Heart left ventricle (tissue), 16 donors: ENCODE measurements around the gene GPX2. TPM values are rescaled to one million over a fixed set of nuclear protein-coding genes. Genes with fewer than 3 reads are reported as not detected.

Experiments used
- ATAC-seq, 4 donors: fragments of 200-7000 bp; cut with Tn5 transposase; one replicate each; pipeline ENCODE4 v1.9.1; 2020 to 2022; ENCODE audit warnings: moderate library complexity in 4 of 4, mild to moderate bottlenecking in 3 of 4, moderate number of reproducible peaks in 1 of 4
- DNase-seq, 5 donors: peaks; one replicate each; pipeline ENCODE4 v3.0.0-alpha.2; 2020
- H3K27ac ChIP-seq, 12 donors: fragments of 200-600 bp; sonication (generic) in 4 of 12; one replicate each; pipeline versions ENCODE4 v1.5.0 to v1.8.0; 2016 to 2022; ENCODE audit warnings: mild to moderate bottlenecking in 2 of 12
- H3K27me3 ChIP-seq, 9 donors: fragments of 200-600 bp; sonication (generic) in 2 of 9; one replicate each; pipeline versions ENCODE4 v1.5.1 to v1.8.0; 2016 to 2022; ENCODE audit warnings: mild to moderate bottlenecking in 3 of 9
- H3K36me3 ChIP-seq, 9 donors: fragments of 200-600 bp; sonication (generic) in 2 of 9; one replicate each; pipeline versions ENCODE4 v1.5.0 to v1.8.0; 2018 to 2022; ENCODE audit warnings: mild to moderate bottlenecking in 2 of 9
- H3K4me1 ChIP-seq, 12 donors: fragments of 200-600 bp; sonication (generic) in 4 of 12; one replicate each; pipeline versions ENCODE4 v1.5.0 to v1.8.0; 2016 to 2022; ENCODE audit warnings: mild to moderate bottlenecking in 3 of 12
- H3K4me3 ChIP-seq, 12 donors: fragments of 200-600 bp; sonication (generic) in 4 of 12; one replicate each; pipeline versions ENCODE4 v1.5.0 to v1.8.0; 2017 to 2022; ENCODE audit warnings: mild to moderate bottlenecking in 9 of 12, moderate library complexity in 4 of 12
- H3K9me3 ChIP-seq, 12 donors: fragments of 200-600 bp; sonication (generic) in 4 of 12; one replicate each; pipeline versions ENCODE4 v1.5.0 to v1.8.0; 2016 to 2022; ENCODE audit warnings: mild to moderate bottlenecking in 1 of 12
- POLR2A ChIP-seq, 2 donors: fragments of 450-650 bp; IDR thresholded peaks; one replicate each; pipeline ENCODE4 v1.6.1; 2017; ENCODE audit warnings: antibody characterized with exemption in 2 of 2, mild to moderate bottlenecking in 2 of 2, moderate library complexity in 2 of 2
- WGBS, 4 donors: extraction: QIAGEN DNeasy Blood & Tissue Kit in 2 of 4; methylation state at CpG; one replicate each; pipeline versions ENCODE4 v1.1.5 to v1.1.7; 2013 to 2018; 5-methylcytosine and 5-hydroxymethylcytosine counted together
- intact Hi-C, 10 donors: fragments of 100-400 bp; cut with DNase I; formaldehyde crosslinking; loops; one replicate each; pipeline versions ENCODE4 v1.11.1 to v1.14.2; 2022
- polyA plus RNA-seq, 2 donors: library from polyadenylated mRNA; stranded (reverse); fragments of 200-250 nt; gene quantifications; one replicate each; pipeline ENCODE4 v1.2.3, GENCODE V29; 2013
- total RNA-seq, 9 donors: library from RNA; depleted of rRNA in 2 of 9; stranded (reverse); fragments of >200 nt in 2 of 9; fragmentation: NEBNext Ultra II Directional in 3 of 9; extraction: Animal tissue kit (Norgen Biotek cat#: 25700) in 3 of 9; gene quantifications; one replicate each; pipeline versions ENCODE4 v1.1.0 to v1.2.4, GENCODE V29; 2016 to 2023
- TF ChIP-seq, protein P1 (sequence below), 12 donors: fragments of 200-600 bp; sonication (generic) in 4 of 12; IDR thresholded peaks; one replicate each; pipeline versions ENCODE4 v1.5.0 to v1.8.0; 2018 to 2022; ENCODE audit warnings: antibody characterized with exemption in 12 of 12, mild to moderate bottlenecking in 5 of 12
- donor health status: ischemic (EF 13 %, LVEDD 7.1; RV severe dilation, severe dysfunction).
- donor health status: healthy with polysubstance abuse.
- donor health status: DM: no; HTN: yes; CAD: no.
- donor health status: DM: no; HTN: no; CAD: no.
- donor health status: ischemic (EF 25% LVEDD 6.9; RV normal size, moderate dysfunction).
- donor health status: ischemic (EF 25% LVEDD 5.7; RV mildly dilated, moderate dysfunction).
- donor health status: healthy.
- donor health status: DM: yes; HTN: yes; CAD: no.
- donor health status: ischemic (EF 35%, LVEDD 5.7; RV mildly dilated, moderate dysfunction).
- donor health status: nonischemic (EF 11% LVEDD 7.7; RV severe dilation, severe dysfunction).
- donor health status: DM: yes; HTN: yes; CAD: no.
- donor health status: PGD.
- donor health status: ischemic (EF 29% LVEDD 5.4; RV normal size, mild dysfunction).
- donor health status: nonischemic (EF 23%, LVEDD 6.1; RV moderate dilation, normal function).

Gene GPX2
- total and polyA plus RNA-seq, 11 donors, result 0.26 TPM; not detected in 10

DNA sequence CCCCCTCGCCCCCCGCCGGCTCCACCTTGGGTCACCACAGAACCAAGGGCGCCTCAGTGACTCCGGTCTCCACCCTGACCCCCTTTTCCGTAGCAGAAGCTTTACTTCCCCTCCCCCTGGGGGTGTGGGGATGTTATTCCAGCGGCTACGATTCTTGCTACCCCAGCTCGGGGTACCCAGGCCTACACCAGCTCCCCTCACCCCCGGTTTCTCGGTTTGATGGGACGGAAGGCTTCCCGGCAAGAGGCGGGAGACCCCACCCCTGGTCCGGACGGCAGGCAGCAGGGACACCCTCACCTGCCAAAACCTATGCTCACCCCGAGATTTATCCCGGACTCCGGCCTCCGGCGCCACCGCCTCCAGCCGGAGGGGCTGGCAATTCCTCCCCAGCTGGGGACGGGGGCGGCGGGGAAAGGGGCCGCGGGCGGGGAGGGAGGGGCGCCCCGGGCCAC lies 29.0 kb upstream of the GPX2 start:
- WGBS, 4 donors, result 5 to 18% (median 11%) methylated on average over 12 to 31 of the region's 31 CpGs
- TF ChIP-seq POLR2A (IDR thresholded peaks at IDR 0.05), result no peak
- TF ChIP-seq, protein P1, sequence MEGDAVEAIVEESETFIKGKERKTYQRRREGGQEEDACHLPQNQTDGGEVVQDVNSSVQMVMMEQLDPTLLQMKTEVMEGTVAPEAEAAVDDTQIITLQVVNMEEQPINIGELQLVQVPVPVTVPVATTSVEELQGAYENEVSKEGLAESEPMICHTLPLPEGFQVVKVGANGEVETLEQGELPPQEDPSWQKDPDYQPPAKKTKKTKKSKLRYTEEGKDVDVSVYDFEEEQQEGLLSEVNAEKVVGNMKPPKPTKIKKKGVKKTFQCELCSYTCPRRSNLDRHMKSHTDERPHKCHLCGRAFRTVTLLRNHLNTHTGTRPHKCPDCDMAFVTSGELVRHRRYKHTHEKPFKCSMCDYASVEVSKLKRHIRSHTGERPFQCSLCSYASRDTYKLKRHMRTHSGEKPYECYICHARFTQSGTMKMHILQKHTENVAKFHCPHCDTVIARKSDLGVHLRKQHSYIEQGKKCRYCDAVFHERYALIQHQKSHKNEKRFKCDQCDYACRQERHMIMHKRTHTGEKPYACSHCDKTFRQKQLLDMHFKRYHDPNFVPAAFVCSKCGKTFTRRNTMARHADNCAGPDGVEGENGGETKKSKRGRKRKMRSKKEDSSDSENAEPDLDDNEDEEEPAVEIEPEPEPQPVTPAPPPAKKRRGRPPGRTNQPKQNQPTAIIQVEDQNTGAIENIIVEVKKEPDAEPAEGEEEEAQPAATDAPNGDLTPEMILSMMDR (IDR thresholded peaks at IDR 0.05), result no peak
- DNase-seq (no peak), ATAC-seq (peak in 2 of 4 donors; percentile 4 to 13)
- Histone ChIP-seq H3K4me3 (peak overlapping the region; percentile 60 to 89 (median 75)), H3K9me3 (no peaks in the 10 kb centered on the region), H3K27me3 (no peaks in the 10 kb centered on the region), H3K4me1 (peaks cover 0 to 22% (median 9%) of the 10 kb centered on the region in 12 donors), H3K27ac (peak overlapping the region in 3 of 12 donors; percentile 8 to 39 (median 28)), H3K36me3 (no peaks in the 10 kb centered on the region)
- intact Hi-C loops, result loop anchor here in 1 of 10 donors (10.0 kb wide), 1 partner anchor 167 kb away; no protein-coding TSS in a partner anchor

DNA sequence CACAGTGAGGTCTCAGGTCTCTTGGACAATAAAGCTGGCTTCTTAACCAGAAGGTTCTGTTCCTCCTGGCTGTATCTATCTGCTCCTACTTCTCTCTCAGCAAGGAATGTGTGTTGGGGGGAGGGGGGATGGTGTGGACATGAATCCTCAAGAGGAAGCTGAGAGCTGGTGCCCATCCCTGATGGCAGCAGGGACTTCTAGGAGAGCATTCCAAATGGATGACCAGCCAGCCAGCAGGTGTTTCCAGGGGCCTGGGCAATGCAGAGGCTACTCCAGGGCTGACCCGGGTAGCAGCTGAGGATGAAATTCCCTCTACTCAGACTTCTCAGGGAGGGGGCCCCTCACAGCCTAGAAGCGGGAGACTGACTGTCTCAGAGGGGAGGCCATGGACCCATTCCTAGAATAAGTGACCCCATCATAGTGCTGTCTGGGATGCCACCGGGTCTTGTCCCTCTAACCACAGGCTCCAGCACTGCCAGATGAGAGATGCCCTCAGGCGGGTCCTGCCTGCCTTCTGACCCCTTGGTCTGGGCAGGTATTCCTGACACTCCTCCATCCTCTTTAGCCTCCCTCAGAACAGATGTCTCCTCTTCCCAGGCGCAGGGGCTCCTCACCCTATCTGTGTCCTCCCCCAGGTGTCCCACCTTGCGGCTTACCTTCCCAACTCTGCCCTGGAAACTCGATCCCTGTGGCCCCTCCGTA lies 28.4 kb upstream of the GPX2 start:
- Histone ChIP-seq H3K4me1 (peaks cover 0 to 22% (median 9%) of the 10 kb centered on the region in 12 donors), H3K4me3 (peak overlapping the region; percentile 60 to 89 (median 75)), H3K36me3 (no peaks in the 10 kb centered on the region), H3K27me3 (no peaks in the 10 kb centered on the region), H3K9me3 (no peaks in the 10 kb centered on the region), H3K27ac (no peak overlapping the region)
- DNase-seq, result no peak
- intact Hi-C loops, result loop anchor here in 1 of 10 donors (10.0 kb wide), 1 partner anchor 166 kb away; no protein-coding TSS in a partner anchor
- 58 to 64% (median 62%) methylated on average over 7 to 8 of the region's 8 CpGs for WGBS, 4 donors
- ATAC-seq, result peak in 3 of 4 donors; percentile 3 to 14 (median 13)
- TF ChIP-seq POLR2A (IDR thresholded peaks at IDR 0.05), result no peak
- TF ChIP-seq, protein P1 (IDR thresholded peaks at IDR 0.05), result no peak

DNA sequence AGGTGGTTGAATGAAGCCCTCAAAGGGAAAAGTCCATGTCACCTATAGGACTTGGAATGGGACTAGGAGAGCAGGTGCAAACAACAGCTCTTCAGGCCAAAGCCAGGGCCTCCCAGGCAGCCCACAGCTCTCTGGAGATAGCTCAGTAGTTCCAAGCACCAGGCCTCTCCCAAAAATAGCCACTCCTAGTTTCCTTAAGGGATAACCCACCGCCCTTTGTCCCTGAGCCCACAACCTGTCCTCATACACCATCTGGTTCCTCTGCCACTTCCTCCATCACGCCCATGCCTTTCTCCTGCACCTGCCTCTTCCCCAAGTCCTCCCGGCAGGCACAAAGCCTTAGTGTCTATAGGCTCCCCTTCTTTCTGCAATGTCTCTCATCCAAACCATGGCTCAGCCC lies 27.5 kb upstream of the GPX2 start:
- no peak overlapping the region for H3K4me3 ChIP-seq
- H3K9me3 ChIP-seq, result no peaks in the 10 kb centered on the region
- H3K36me3 ChIP-seq, result no peaks in the 10 kb centered on the region
- DNase-seq (no peak), ATAC-seq (no peak)
- TF ChIP-seq POLR2A (IDR thresholded peaks at IDR 0.05), result no peak
- TF ChIP-seq, protein P1 (IDR thresholded peaks at IDR 0.05), result no peak
- intact Hi-C loops, result loop anchor here in 1 of 10 donors (10.0 kb wide), 1 partner anchor 165 kb away; no protein-coding TSS in a partner anchor
- no peaks in the 10 kb centered on the region for H3K27me3 ChIP-seq
- 79 to 91% (median 88%) methylated on average over 3 of the region's 3 CpGs for WGBS, 4 donors
- peaks cover 0 to 22% (median 9%) of the 10 kb centered on the region in 12 donors for H3K4me1 ChIP-seq
- no peak overlapping the region for H3K27ac ChIP-seq

DNA sequence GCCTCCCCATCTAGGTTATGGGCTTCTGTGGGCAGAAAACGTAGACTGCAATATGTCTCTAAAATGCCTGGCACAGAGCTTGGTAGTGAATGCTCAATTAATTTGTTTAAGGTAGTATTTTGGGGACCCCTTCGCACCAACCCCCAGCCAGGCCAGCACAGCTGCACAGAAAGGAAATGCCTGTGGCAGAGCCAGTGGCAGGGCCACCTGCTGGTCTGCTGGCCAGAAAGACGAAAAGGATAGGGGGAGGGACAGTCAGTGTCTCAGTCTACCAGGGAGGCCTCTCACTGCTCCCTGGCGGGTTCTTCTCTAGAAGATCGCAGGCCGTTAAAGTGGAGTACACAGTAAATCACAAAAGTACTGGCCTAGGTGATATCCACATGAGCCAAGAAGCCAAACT lies 26.1 kb upstream of the GPX2 start:
- intact Hi-C loops, result no loop called here
- TF ChIP-seq, protein P1 (IDR thresholded peaks at IDR 0.05), result no peak
- Histone ChIP-seq H3K27ac (no peak overlapping the region), H3K27me3 (no peaks in the 10 kb centered on the region), H3K4me1 (peaks cover 0 to 22% (median 9%) of the 10 kb centered on the region in 12 donors), H3K4me3 (no peak overlapping the region), H3K36me3 (no peaks in the 10 kb centered on the region), H3K9me3 (no peaks in the 10 kb centered on the region)
- DNase-seq (no peak), ATAC-seq (no peak)
- 79 to 90% (median 87%) methylated on average over 6 of the region's 6 CpGs for WGBS, 4 donors
